Transverse colon (tissue), 4 donors: ENCODE data around the gene SLC14A1. TPM values are rescaled to one million over a fixed set of nuclear protein-coding genes. Genes with fewer than 3 reads are reported as not detected.

Source experiments
- DNase-seq: peaks from one replicate; pipeline ENCODE4 v3.0.0-alpha.2; 2019
- H3K27ac ChIP-seq, 4 donors: fragments of 200-600 bp; sonication (generic); 2 replicates each; pipeline ENCODE4 v1.5.1; 2016 to 2018; ENCODE audit warnings: inconsistent platforms in 4 of 4
- H3K27me3 ChIP-seq: fragments of 200-600 bp; sonication (generic); 2 replicates; pipeline ENCODE4 v1.5.1; 2017; ENCODE audit warnings: inconsistent platforms
- H3K36me3 ChIP-seq, 4 donors: fragments of 200-600 bp; sonication (generic); 2 replicates each; pipeline ENCODE4 v1.5.1; 2017 to 2019; ENCODE audit warnings: inconsistent platforms in 4 of 4
- H3K4me1 ChIP-seq, 4 donors: fragments of 200-600 bp; sonication (generic); 2 replicates each; pipeline ENCODE4 v1.5.1; 2017 to 2020; ENCODE audit warnings: inconsistent platforms in 4 of 4
- H3K4me3 ChIP-seq, 4 donors: fragments of 200-600 bp; sonication (generic); 1 replicate in 1 of 4; 2 replicates in 3 of 4; pipeline versions ENCODE4 v1.5.1 to v1.6.1; 2017 to 2019; ENCODE audit warnings: inconsistent platforms in 4 of 4
- H3K9me3 ChIP-seq, 2 donors: fragments of 200-600 bp; sonication (generic); 2 replicates each; pipeline ENCODE4 v1.5.1; 2017 to 2019; ENCODE audit warnings: inconsistent platforms in 2 of 2
- CTCF ChIP-seq, 5 experiments: fragments of 200-600 bp in 3 of 5; fragments of 450-650 bp in 2 of 5; sonication (generic) in 3 of 5; IDR thresholded peaks; 1 replicate in 2 of 5; 2 replicates in 3 of 5; pipeline ENCODE4 v1.5.1; 2016 to 2017; ENCODE audit warnings: antibody characterized with exemption in 5 of 5, inconsistent platforms in 3 of 5, mild to moderate bottlenecking in 2 of 5, moderate library complexity in 1 of 5
- EP300 ChIP-seq: sonication (generic); formaldehyde crosslinking; IDR thresholded peaks from one replicate; pipeline ENCODE4 v1.6.1; 2017; ENCODE audit warnings: antibody characterized with exemption, low read depth
- POLR2A ChIP-seq: fragments of 450-650 bp; IDR thresholded peaks from one replicate; pipeline ENCODE4 v1.6.1; 2016; ENCODE audit warnings: antibody characterized with exemption, mild to moderate bottlenecking, moderate library complexity
- POLR2AphosphoS5 ChIP-seq, 3 donors: sonication (generic); formaldehyde crosslinking; IDR thresholded peaks; one replicate each; pipeline ENCODE4 v1.6.1; 2016; ENCODE audit warnings: antibody characterized with exemption in 3 of 3
- WGBS, 2 donors: methylation state at CpG; one replicate each; pipeline ENCODE4 v1.1.5; 2018; ENCODE audit warnings: low coverage in 1 of 2; 5-methylcytosine and 5-hydroxymethylcytosine counted together
- in situ Hi-C, 4 donors: fragments of 200-750 bp; cut with MboI; loops; one replicate each; pipeline versions ENCODE4 v1.15.0 to v1.15.1; 2017; ENCODE audit warnings: low sequenced_read_pairs in 3 of 4, low pct_ligation_motif_present in 1 of 4, low pct_unique_long_range_greater_than_20kb in 1 of 4
- intact Hi-C: fragments of 100-400 bp; cut with DNase I; formaldehyde crosslinking; loops from one replicate; pipeline ENCODE4 v1.15.1; 2023; ENCODE audit warnings: low total_unique reads
- total RNA-seq, 4 donors: library from RNA; depleted of rRNA; stranded (reverse); fragments of >200 nt; gene quantifications; one replicate each; pipeline ENCODE4 v1.1.0, GENCODE V29; 2016

Gene SLC14A1
- total RNA-seq, 4 donors from 2014 or later: 0.75 to 2.9 (median 0.95) TPM; not detected in 1

GRCh38 chr18:45748501-45748900 is 24.5 kb downstream of the SLC14A1 start:
- H3K9me3 ChIP-seq: no peaks in the 10 kb centered on the region
- no peak overlapping the region for H3K27ac ChIP-seq
- H3K27me3 ChIP-seq: no peaks in the 10 kb centered on the region
- no peak for TF ChIP-seq EP300
- TF ChIP-seq POLR2AphosphoS5 (IDR thresholded peaks at IDR 0.05): no peak
- no peak for TF ChIP-seq CTCF (IDR thresholded peaks at IDR 0.05)
- no peak for TF ChIP-seq POLR2A
- intact Hi-C loops (no loop called here), in situ Hi-C loops (no loop called here)
- H3K4me3 ChIP-seq: no peak overlapping the region
- no peaks in the 10 kb centered on the region for H3K36me3 ChIP-seq
- no peaks in the 10 kb centered on the region for H3K4me1 ChIP-seq
- WGBS, 2 donors: 37 to 67% methylated on average over 1 to 2 of the region's 2 CpGs
- no peak for DNase-seq

DNA sequence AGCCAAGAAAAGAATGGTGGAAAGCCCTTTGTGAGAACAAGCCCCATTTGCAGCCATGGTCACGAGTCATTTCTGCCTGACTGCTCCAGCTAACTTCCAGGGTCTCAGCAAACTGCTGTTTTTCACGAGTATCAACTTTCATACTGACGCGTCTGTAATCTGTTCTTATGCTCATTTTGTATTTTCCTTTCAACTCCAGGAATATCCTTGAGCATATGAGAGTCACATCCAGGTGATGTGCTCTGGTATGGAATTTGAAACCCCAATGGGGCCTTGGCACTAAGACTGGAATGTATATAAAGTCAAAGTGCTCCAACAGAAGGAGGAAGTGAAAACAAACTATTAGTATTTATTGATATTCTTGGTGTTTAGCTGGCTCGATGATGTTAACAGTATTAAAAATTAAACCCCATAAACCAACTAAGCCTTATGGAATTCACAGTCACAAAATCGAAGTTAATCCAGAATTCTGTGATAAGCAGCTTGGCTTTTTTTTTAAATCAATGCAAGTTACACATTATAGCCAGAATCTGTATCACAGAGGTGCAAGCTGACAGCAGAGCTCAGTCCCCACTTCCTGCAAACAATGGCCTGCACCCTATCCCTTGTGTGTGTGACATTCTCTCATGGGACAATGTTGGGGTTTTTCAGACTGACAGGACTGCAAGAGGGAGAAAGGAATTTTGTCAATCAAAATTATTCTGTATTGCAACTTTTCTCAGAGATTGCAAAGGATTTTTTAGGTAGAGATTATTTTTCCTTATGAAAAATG is 26.1 kb downstream of the SLC14A1 start:
- Histone ChIP-seq H3K4me1 (no peaks in the 10 kb centered on the region), H3K4me3 (no peak overlapping the region), H3K36me3 (no peaks in the 10 kb centered on the region), H3K27me3 (no peaks in the 10 kb centered on the region), H3K9me3 (no peaks in the 10 kb centered on the region), H3K27ac (no peak overlapping the region)
- DNase-seq: no peak
- WGBS, 2 donors: 29 to 78% methylated on average over 2 to 6 of the region's 6 CpGs
- in situ Hi-C loops: no loop called here
- TF ChIP-seq POLR2A (no peak), CTCF (IDR thresholded peaks at IDR 0.05) (no peak), EP300 (no peak), POLR2AphosphoS5 (IDR thresholded peaks at IDR 0.05) (no peak)
- intact Hi-C loops: no loop called here

- peaks cover 0 to 4% (median 0%) of the 10 kb centered on the region in 4 donors for H3K4me1 ChIP-seq
- TF ChIP-seq CTCF (IDR thresholded peaks at IDR 0.05): no peak
- TF ChIP-seq EP300: no peak
- TF ChIP-seq POLR2AphosphoS5 (IDR thresholded peaks at IDR 0.05): no peak
- no peak for TF ChIP-seq POLR2A
- no peaks in the 10 kb centered on the region for H3K9me3 ChIP-seq
- 62 to 72% methylated on average over 3 of the region's 3 CpGs for WGBS, 2 donors
- H3K36me3 ChIP-seq: no peaks in the 10 kb centered on the region
- no peaks in the 10 kb centered on the region for H3K27me3 ChIP-seq
- no peak overlapping the region for H3K27ac ChIP-seq
- no peak overlapping the region for H3K4me3 ChIP-seq
- no peak for DNase-seq
- intact Hi-C loops: no loop called here
- in situ Hi-C loops: no loop called here
Measured at GRCh38 chr18:45751766-45752165, 27.8 kb downstream of the SLC14A1 start.

DNA sequence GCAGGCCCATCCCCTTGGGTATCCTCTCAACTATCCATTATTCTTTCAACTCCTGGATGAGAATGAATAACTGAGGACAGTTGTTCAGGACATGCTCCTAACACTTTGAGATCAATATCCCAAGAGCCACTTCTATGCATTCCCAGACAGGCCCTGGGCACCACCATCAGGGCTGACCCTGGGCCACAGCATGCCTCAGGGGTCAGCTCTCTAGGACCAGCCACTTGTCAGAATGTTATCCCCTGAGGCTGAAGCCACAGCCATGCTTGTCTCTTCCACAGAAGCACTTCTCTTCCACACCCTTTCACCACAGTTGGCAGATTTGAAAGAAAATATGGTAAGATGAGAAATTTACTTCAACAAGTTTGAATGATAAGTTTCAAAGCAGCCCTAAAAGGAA is 28.7 kb downstream of the SLC14A1 start:
- in situ Hi-C loops: no loop called here
- DNase-seq: no peak
- Histone ChIP-seq H3K4me3 (no peak overlapping the region), H3K27ac (no peak overlapping the region), H3K36me3 (no peaks in the 10 kb centered on the region), H3K4me1 (peaks cover 0 to 4% (median 0%) of the 10 kb centered on the region in 4 donors), H3K27me3 (no peaks in the 10 kb centered on the region), H3K9me3 (no peaks in the 10 kb centered on the region)
- intact Hi-C loops: no loop called here
- TF ChIP-seq POLR2A (no peak), CTCF (IDR thresholded peaks at IDR 0.05) (no peak), EP300 (no peak), POLR2AphosphoS5 (IDR thresholded peaks at IDR 0.05) (no peak)
